Measurements from ENCODE around the gene RSPRY1.
"Not testable (repeated sequence)": the region's sequence is repeated elsewhere in the genome, so short reads cannot be mapped to it uniquely, and the experiment has no call there.

RSPRY1 gene

DNA sequence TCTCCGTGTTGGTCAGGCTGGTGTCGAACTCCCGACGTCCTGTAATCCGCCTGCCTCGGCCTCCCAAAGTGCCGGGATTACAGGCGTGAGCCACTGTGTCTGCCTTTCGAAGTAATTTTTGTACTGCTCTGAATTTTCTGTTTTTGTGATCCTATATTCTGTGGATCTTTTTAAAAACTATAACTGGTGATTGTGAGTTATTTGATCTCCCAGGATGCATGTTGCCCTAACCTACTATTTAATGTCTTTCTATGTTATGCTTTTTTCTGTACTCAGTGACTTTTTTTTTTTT is 2.5 kb downstream of the RSPRY1 start:
- no peak for DNase-seq (ENCODE audit: extremely low spot score)
- POLR2A ChIA-PET: no interaction called here
- CTCF ChIA-PET: no interaction called here
- TF ChIP-seq, protein P1, sequence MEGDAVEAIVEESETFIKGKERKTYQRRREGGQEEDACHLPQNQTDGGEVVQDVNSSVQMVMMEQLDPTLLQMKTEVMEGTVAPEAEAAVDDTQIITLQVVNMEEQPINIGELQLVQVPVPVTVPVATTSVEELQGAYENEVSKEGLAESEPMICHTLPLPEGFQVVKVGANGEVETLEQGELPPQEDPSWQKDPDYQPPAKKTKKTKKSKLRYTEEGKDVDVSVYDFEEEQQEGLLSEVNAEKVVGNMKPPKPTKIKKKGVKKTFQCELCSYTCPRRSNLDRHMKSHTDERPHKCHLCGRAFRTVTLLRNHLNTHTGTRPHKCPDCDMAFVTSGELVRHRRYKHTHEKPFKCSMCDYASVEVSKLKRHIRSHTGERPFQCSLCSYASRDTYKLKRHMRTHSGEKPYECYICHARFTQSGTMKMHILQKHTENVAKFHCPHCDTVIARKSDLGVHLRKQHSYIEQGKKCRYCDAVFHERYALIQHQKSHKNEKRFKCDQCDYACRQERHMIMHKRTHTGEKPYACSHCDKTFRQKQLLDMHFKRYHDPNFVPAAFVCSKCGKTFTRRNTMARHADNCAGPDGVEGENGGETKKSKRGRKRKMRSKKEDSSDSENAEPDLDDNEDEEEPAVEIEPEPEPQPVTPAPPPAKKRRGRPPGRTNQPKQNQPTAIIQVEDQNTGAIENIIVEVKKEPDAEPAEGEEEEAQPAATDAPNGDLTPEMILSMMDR (IDR thresholded peaks at IDR 0.05; ENCODE audit: control extremely low read depth, extremely low read depth, low read depth, missing control alignments): no peak

DNA sequence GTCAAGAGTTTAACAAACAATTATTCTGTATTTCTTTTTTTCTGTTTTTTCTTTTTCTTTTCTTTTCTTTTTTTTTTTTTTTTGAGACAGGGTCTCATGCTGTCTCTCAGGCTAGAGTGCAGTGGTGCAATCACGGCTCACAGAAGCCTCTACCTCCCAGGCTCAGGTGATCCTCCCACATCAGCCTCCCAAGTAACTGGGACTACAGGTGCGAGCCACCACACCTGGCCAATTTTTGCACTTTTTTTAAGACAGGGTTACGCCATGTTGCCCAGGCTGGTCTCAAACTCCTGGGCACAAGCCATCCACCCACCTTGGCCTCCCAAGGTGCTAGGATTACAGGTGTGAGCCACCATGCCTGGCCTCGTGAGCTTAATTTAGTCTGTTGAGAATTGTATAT is 3.4 kb downstream of the RSPRY1 start:
- DNase-seq (ENCODE audit: extremely low spot score); POLR2A ChIA-PET: not testable (repeated sequence)
- CTCF ChIA-PET: interaction anchor here (0.7 kb wide), 1 partner anchor 97 kb away, joined by 3 read pairs; the partner anchor contains the start of gene CPNE2

DNA sequence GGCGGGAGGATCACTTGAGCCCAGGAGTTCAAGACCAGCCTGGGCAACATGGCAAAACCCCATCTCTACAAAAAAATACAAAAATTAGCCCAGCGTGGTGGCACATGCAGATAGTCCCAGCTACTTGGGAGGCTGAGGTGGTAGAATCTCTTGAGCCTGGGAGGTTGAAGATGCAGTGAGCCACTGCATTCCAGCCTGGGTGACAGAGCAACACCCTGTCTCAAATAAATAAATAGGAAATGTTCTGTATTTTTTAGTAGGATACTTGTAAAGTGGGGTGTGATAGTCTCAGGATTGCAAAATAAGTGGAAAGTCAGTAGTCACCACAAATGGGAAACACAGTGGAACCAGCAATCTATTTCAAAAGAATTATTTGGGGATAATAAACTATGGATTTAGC is 4.0 kb downstream of the RSPRY1 start:
- POLR2A ChIA-PET: interaction anchor here (0.5 to 0.6 kb wide), 2 partner anchors 36 to 396 kb away, joined by 3 to 7 read pairs; no protein-coding TSS in a partner anchor
- TF ChIP-seq, protein P1 (IDR thresholded peaks at IDR 0.05; ENCODE audit: control extremely low read depth, extremely low read depth, low read depth, missing control alignments): no peak

DNA sequence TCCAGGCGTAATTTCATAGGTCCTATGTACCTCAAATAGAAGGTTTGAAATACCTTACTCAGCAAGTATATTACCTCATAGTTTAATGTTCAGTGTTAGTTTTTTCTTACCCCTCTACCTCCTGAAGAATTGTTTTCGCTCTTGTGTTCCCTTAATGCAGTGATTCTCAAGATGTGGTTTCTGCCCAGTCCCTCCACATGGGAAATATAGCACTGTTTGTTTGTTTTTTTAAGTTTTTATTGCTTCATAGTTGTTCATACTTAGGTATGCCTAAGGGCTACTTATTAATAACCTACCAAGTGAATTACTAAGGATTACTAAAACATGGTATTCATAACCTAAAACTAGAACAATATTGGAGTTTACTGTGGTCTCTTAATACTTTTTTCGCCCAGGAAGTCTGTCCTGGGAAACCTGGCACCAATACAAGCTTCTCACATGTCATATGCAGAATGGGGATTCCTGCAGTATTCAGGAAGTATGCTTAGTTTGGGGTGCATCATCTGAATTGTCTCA is 5.0 kb downstream of the RSPRY1 start:
- ChIA-PET CTCF (interaction anchor here (1.1 to 1.6 kb wide), 2 partner anchors 20 to 98 kb away, joined by 3 to 4 read pairs; partner anchors contain the start of gene CPNE2), POLR2A (no interaction called here)
- DNase-seq (ENCODE audit: extremely low spot score): no peak
- TF ChIP-seq, protein P1 (IDR thresholded peaks at IDR 0.05; ENCODE audit: control extremely low read depth, extremely low read depth, low read depth, missing control alignments): no peak

More for the DNA sequence above, 4.0 kb downstream of the RSPRY1 start:
- CTCF ChIA-PET: interaction anchor here (0.7 to 1.6 kb wide), 2 partner anchors 97 to 98 kb away, joined by 3 to 4 read pairs; partner anchors contain the start of gene CPNE2
- no peak for DNase-seq (ENCODE audit: extremely low spot score)

DNA sequence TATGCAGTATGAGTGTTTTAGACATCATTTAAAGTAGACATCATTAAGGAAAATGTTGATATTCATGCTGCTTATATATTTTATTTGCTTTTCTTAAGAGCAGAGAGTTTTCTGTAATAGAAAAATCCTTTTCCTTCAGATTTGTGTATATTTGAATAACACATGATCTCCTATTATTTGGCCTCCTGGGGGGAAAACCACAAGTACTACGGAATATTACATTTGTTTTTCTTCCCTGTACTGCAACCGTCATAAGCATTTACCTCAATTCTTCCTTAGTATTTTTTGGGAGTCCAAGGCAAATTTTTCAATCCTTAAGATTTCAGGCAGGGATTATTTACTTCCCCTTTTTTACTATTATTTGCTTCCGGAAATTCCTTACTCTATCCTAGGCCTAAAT is 6.0 kb downstream of the RSPRY1 start:
- POLR2A ChIA-PET: no interaction called here
- CTCF ChIA-PET: interaction anchor here (1.1 to 1.5 kb wide), 2 partner anchors 9 to 21 kb away, joined by 3 to 4 read pairs; no protein-coding TSS in a partner anchor
- no peak for DNase-seq (ENCODE audit: extremely low spot score)
- TF ChIP-seq, protein P1 (IDR thresholded peaks at IDR 0.05; ENCODE audit: control extremely low read depth, extremely low read depth, low read depth, missing control alignments): no peak

DNA sequence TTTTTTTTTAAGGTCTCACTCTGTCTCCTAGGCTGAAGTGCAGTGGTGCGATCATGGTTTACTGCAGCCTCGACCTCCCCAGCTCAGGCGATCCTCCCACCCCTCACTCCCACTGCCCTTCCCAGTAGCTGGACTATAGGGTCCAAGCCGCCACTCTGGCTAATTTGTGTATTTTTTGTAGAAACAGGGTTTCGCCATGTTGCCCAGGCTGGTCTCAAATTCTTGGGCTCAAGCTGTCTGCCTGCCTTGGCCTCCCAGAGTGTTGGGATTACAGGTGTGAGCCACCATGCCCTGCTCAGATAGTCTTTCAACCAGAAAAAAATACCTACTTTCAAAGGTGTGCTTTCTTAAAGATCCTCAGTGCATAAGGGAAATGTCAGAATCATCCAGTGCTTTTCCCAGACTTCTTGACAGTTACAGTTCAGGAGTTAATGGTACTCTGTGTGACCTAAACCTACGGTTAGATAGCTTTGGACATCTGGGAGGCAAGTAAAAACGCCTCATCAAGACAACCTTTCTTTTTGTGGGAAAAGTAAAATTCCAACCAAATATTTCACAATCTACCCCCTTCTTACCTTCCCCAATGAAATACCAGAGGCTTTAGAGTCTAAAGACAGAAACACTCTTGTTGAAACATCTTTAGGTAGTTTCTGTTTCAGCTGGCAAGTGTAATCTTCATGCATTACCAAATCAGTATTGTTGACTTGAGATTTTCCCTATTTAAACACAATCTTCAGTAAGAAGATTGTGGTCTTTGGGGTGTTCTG is 6.8 kb downstream of the RSPRY1 start:
- POLR2A ChIA-PET: interaction anchor here (0.7 kb wide), 1 partner anchor 111 kb away, joined by 3 read pairs; no protein-coding TSS in a partner anchor
- TF ChIP-seq, protein P1 (IDR thresholded peaks at IDR 0.05; ENCODE audit: control extremely low read depth, extremely low read depth, low read depth, missing control alignments): no peak
- peak; percentile 25 for DNase-seq (ENCODE audit: extremely low spot score)
- CTCF ChIA-PET: interaction anchor here (1.5 kb wide), 1 partner anchor 10 kb away, joined by 4 read pairs; no protein-coding TSS in a partner anchor

DNA sequence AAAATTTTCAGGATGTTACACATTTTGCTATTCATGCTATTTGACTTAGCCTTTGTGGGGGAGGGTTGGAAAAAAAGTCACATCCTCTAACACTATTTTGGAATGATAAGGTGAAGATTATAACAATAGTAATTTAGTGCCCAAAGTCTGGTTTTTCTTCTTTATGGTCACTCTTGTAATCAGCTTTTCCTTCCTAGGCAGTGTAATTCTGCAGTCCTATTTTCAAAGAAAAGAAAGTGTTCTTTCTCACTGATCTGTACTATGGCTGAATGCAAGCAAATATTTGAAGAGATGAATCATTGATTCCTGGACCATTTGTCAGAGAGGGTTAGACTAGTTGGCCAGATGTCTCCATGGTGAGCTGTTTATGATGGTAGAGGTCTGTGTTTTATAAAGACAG is 8.4 kb downstream of the RSPRY1 start:
- DNase-seq (ENCODE audit: extremely low spot score): no peak
- POLR2A ChIA-PET: no interaction called here

More for the DNA sequence above, 8.4 kb downstream of the RSPRY1 start:
- TF ChIP-seq, protein P1 (IDR thresholded peaks at IDR 0.05; ENCODE audit: control extremely low read depth, extremely low read depth, low read depth, missing control alignments): no peak
- CTCF ChIA-PET: interaction anchor here (1.1 kb wide), 1 partner anchor 230 kb away, joined by 3 read pairs; no protein-coding TSS in a partner anchor

Measured in GM10248 (cell line).